ENCODE results near the gene IVD.

Gene IVD

GRCh38 chr15:40377606-40378005 is 28.0 kb upstream of the IVD start:
- DNase-seq (ENCODE audit: low spot score) = no peak

GRCh38 chr15:40379374-40379773 is 26.2 kb upstream of the IVD start:
- DNase-seq (ENCODE audit: low spot score) = no peak

- DNase-seq (ENCODE audit: low spot score) = no peak
Measured at GRCh38 chr15:40379853-40380252, 25.7 kb upstream of the IVD start.

- no peak for DNase-seq (ENCODE audit: low spot score)
Measured at GRCh38 chr15:40380636-40381035, 25.0 kb upstream of the IVD start.

- no peak for DNase-seq (ENCODE audit: low spot score)
Measured at GRCh38 chr15:40381818-40382529, 23.6 kb upstream of the IVD start.

- peak; percentile 92 for DNase-seq (ENCODE audit: low spot score)
Measured at GRCh38 chr15:40382580-40383456, 22.8 kb upstream of the IVD start, which contains the start of gene KNSTRN. KNSTRN (plus strand) TSS chr15:40382721; CDS start chr15:40382836, 115 bp downstream.

- no peak for DNase-seq (ENCODE audit: low spot score)
Measured at GRCh38 chr15:40386480-40386879, 19.1 kb upstream of the IVD start.

- no peak for DNase-seq (ENCODE audit: low spot score)
Measured at GRCh38 chr15:40388941-40389823, 16.4 kb upstream of the IVD start.

- no peak for DNase-seq (ENCODE audit: low spot score)
Measured at GRCh38 chr15:40389824-40390595, 15.6 kb upstream of the IVD start.

- no peak for DNase-seq (ENCODE audit: low spot score)
Measured at GRCh38 chr15:40392986-40393948, 12.3 kb upstream of the IVD start.

GRCh38 chr15:40397688-40398412 is 7.7 kb upstream of the IVD start:
- DNase-seq (ENCODE audit: low spot score) = no peak

- peak; percentile 9 for DNase-seq (ENCODE audit: low spot score)
Measured at GRCh38 chr15:40398413-40398873, 7.2 kb upstream of the IVD start.

- DNase-seq (ENCODE audit: low spot score) = no peak
Measured at GRCh38 chr15:40399370-40399769, 6.2 kb upstream of the IVD start.

GRCh38 chr15:40407330-40407990 is 1.9 kb downstream of the IVD start:
- DNase-seq (ENCODE audit: low spot score) = no peak

- no peak for DNase-seq (ENCODE audit: low spot score)
Measured at GRCh38 chr15:40409366-40409765, 3.8 kb downstream of the IVD start.

GRCh38 chr15:40410476-40410875 is 4.9 kb downstream of the IVD start:
- DNase-seq (ENCODE audit: low spot score) = no peak

- no peak for DNase-seq (ENCODE audit: low spot score)
Measured at GRCh38 chr15:40412095-40412759, 6.6 kb downstream of the IVD start.

GRCh38 chr15:40413036-40413435 is 7.4 kb downstream of the IVD start:
- DNase-seq (ENCODE audit: low spot score) = no peak

All from CD4-positive, alpha-beta T cell treated with Interleukin-6 at 100 ng/mL for 8 hours (primary cell).